ENCODE results near the gene CCIN. TPM values are rescaled to one million over a fixed set of nuclear protein-coding genes. Genes with fewer than 3 reads are reported as not detected.

The CCIN gene
- total RNA-seq, 1 experiment from 2014 or later: 0.20 TPM

- no peak for TF ChIP-seq IRF2 (CRISPR knock-in tag; IDR thresholded peaks at IDR 0.05; ENCODE audit: borderline replicate concordance, low read depth)
These were observed 2.8 kb upstream of the CCIN start (continued) for GRCh38 chr9:36166168-36166927.

- H3K27ac Mint-ChIP-seq: no peak overlapping the region
- H3K4me3 Mint-ChIP-seq: no peak overlapping the region
- TF ChIP-seq ATF2 (CRISPR knock-in tag; IDR thresholded peaks at IDR 0.05; ENCODE audit: borderline replicate concordance, low read depth) (no peak), TEAD4 (CRISPR knock-in tag; IDR thresholded peaks at IDR 0.05) (no peak), FOXJ3 (CRISPR knock-in tag; IDR thresholded peaks at IDR 0.05; ENCODE audit: borderline replicate concordance) (no peak), ZNF138 (CRISPR knock-in tag; conservative IDR thresholded peaks at IDR 0.05) (no peak), SMAD4 (CRISPR knock-in tag; IDR thresholded peaks at IDR 0.05) (no peak), ZNF423 (CRISPR knock-in tag; IDR thresholded peaks at IDR 0.05) (no peak), ZMAT4 (CRISPR knock-in tag; IDR thresholded peaks at IDR 0.05) (no peak), E2F4 (CRISPR knock-in tag; IDR thresholded peaks at IDR 0.05; ENCODE audit: borderline replicate concordance, low read depth) (no peak), OVOL2 (CRISPR knock-in tag; IDR thresholded peaks at IDR 0.05; ENCODE audit: borderline replicate concordance) (no peak), TEAD1 (CRISPR knock-in tag; IDR thresholded peaks at IDR 0.05) (no peak)
These were observed 520 bp downstream of the CCIN start for GRCh38 chr9:36169708-36170107.

GRCh38 chr9:36170531-36170930 lies 1.3 kb downstream of the CCIN start:
- H3K27ac Mint-ChIP-seq: no peak overlapping the region
- peaks cover 4% of the 10 kb centered on the region for H3K4me1 Mint-ChIP-seq
- ChIA-PET POLR2A (no interaction called here), CTCF (interaction anchor here (2.1 kb wide), 1 partner anchor 68 kb away, joined by 9 read pairs; no protein-coding TSS in a partner anchor)
- ATAC-seq (no peak), DNase-seq (ENCODE audit: low spot score) (no peak)
- H3K9me3 Mint-ChIP-seq: no peaks in the 10 kb centered on the region
- TF ChIP-seq ZNF121 (CRISPR knock-in tag; IDR thresholded peaks at IDR 0.05) (no peak), ATF6 (CRISPR knock-in tag; IDR thresholded peaks at IDR 0.05) (no peak), ZNF263 (CRISPR knock-in tag; IDR thresholded peaks at IDR 0.05; ENCODE audit: low read depth) (no peak), ZMAT4 (CRISPR knock-in tag; IDR thresholded peaks at IDR 0.05) (no peak), MYBL2 (CRISPR knock-in tag; IDR thresholded peaks at IDR 0.05) (no peak), E2F1 (CRISPR knock-in tag; IDR thresholded peaks at IDR 0.05) (no peak), ZNF671 (CRISPR knock-in tag; IDR thresholded peaks at IDR 0.05) (no peak), SP1 (CRISPR knock-in tag; conservative IDR thresholded peaks at IDR 0.05) (no peak)
- H3K4me3 Mint-ChIP-seq: no peak overlapping the region
- H3K27me3 Mint-ChIP-seq (ENCODE audit: low read depth): peaks cover 3% of the 10 kb centered on the region
- H3K36me3 Mint-ChIP-seq: no peaks in the 10 kb centered on the region

More at GRCh38 chr9:36169708-36170107, 520 bp downstream of the CCIN start:
- no peaks in the 10 kb centered on the region for H3K9me3 Mint-ChIP-seq
- DNase-seq (ENCODE audit: low spot score) (no peak), ATAC-seq (no peak)
- ChIA-PET POLR2A (no interaction called here), CTCF (interaction anchor here (1.6 kb wide), 1 partner anchor 67 kb away, joined by 5 read pairs; no protein-coding TSS in a partner anchor)
- H3K4me1 Mint-ChIP-seq: peaks cover 12% of the 10 kb centered on the region
- H3K36me3 Mint-ChIP-seq: no peaks in the 10 kb centered on the region
- peaks cover 5% of the 10 kb centered on the region for H3K27me3 Mint-ChIP-seq (ENCODE audit: low read depth)
